ENCODE data around the gene BEND5. TPM values are rescaled to one million over a fixed set of nuclear protein-coding genes. Genes with fewer than 3 reads are reported as not detected.

Gene BEND5
- total and polyA plus RNA-seq, 10 of the 15 experiments (the other 5 are each of a cell fraction or from before 2014, with no cell fraction given) = 0.26 TPM; not detected in 9

- TF ChIP-seq ZNF687 (IDR thresholded peaks at IDR 0.05) (no peak), IKZF2 (IDR thresholded peaks at IDR 0.05) (no peak), RBBP5 (conservative IDR thresholded peaks at IDR 0.05) (no peak), SMAD5 (IDR thresholded peaks at IDR 0.05; ENCODE audit: low read depth) (no peak), TCF7 (IDR thresholded peaks at IDR 0.05; ENCODE audit: borderline replicate concordance) (no peak), HDGF (IDR thresholded peaks at IDR 0.05) (no peak)
These were observed 46.5 kb upstream of the BEND5 start (continued) for GRCh38 chr1:48823168-48823567.

- no peaks in the 10 kb centered on the region for H3K27me3 ChIP-seq (replicated peaks in 1 of 2; ENCODE audit: control insufficient read depth in 2 of 2, insufficient read depth in 2 of 2, low read length in 1 of 2)
- H3K4me3 ChIP-seq = no peak overlapping the region
- ChIA-PET POLR2A (no interaction called here), CTCF (no interaction called here), RAD21 (ENCODE audit: unreplicated experiment) (no interaction called here), SMC1A (ENCODE audit: uncharacterized antibody, unreplicated experiment) (no interaction called here)
- no peaks in the 10 kb centered on the region for H3K36me3 ChIP-seq (ENCODE audit: control insufficient read depth in 2 of 2, insufficient read depth in 2 of 2, low read length in 1 of 2)
- DNase-seq (ENCODE audit: low read depth, low spot score) (no peak), FAIRE-seq (no peak), ATAC-seq (no peak)
- BruUV-seq (replicated peaks) = no TSS peak
- H3K4me2 ChIP-seq (ENCODE audit: control insufficient read depth, insufficient read depth) = no peak overlapping the region
- in situ Hi-C loops (cut with MboI) = no loop called here
- H2AFZ ChIP-seq (ENCODE audit: control insufficient read depth, low read depth, low read length) = no peak overlapping the region
- no peaks in the 10 kb centered on the region for H3K79me2 ChIP-seq (ENCODE audit: control insufficient read depth, insufficient read depth, low read length)
- no peaks in the 10 kb centered on the region for H3K9me3 ChIP-seq (replicated peaks; ENCODE audit: control insufficient read depth, insufficient read depth, low read length)
- H4K20me1 ChIP-seq (ENCODE audit: control insufficient read depth, insufficient read depth) = no peaks in the 10 kb centered on the region
- H3K27ac ChIP-seq (ENCODE audit: control insufficient read depth, insufficient read depth) = no peak overlapping the region
- H3K4me1 ChIP-seq (ENCODE audit: control insufficient read depth, insufficient read depth, low read length) = no peaks in the 10 kb centered on the region
- WGBS (ENCODE audit: insufficient coverage, insufficient replicate concordance, low lambda C conversion rate, missing lambda C conversion rate) = 66% methylated on average over 3 of the region's 3 CpGs
- no peak overlapping the region for H3K9ac ChIP-seq (ENCODE audit: control insufficient read depth, insufficient read depth, low read length)
- intact Hi-C loops (cut with micrococcal nuclease; ENCODE audit: unreplicated experiment) = no loop called here
- TF ChIP-seq E2F8 (IDR thresholded peaks at IDR 0.05; ENCODE audit: low read depth, partially characterized antibody) (no peak), BHLHE40 (IDR thresholded peaks at IDR 0.05; ENCODE audit: borderline replicate concordance in 1 of 2, low read depth in 2 of 2, low read length in 1 of 2) (no peak), EGR1 (IDR thresholded peaks at IDR 0.05; ENCODE audit: borderline replicate concordance in 1 of 2, low read depth in 2 of 2, low read length in 2 of 2) (no peak), CEBPB (IDR thresholded peaks at IDR 0.05; ENCODE audit: borderline replicate concordance in 1 of 2, low read depth in 2 of 2, low read length in 2 of 2) (no peak), MEF2B (IDR thresholded peaks at IDR 0.05; ENCODE audit: partially characterized antibody, poor library complexity, severe bottlenecking) (no peak), WRNIP1 (IDR thresholded peaks at IDR 0.05; ENCODE audit: borderline replicate concordance, low read depth, low read length) (no peak), SKIL (IDR thresholded peaks at IDR 0.05; ENCODE audit: low read depth, poor library complexity, severe bottlenecking) (no peak), YY1 (IDR thresholded peaks at IDR 0.05; ENCODE audit: low read depth, low read length) (no peak), MEF2A (IDR thresholded peaks at IDR 0.05; ENCODE audit: insufficient read depth, low read depth, low read length) (no peak)
These were observed 43.8 kb upstream of the BEND5 start for GRCh38 chr1:48820491-48820890.

Measured in GM12878 (cell line).